ENCODE data around the gene MRPL17. TPM values are rescaled to one million over a fixed set of nuclear protein-coding genes. Genes with fewer than 3 reads are reported as not detected.
A peak's percentile ranks its signal among the peaks of the same experiment; 100 is the strongest.

Gene MRPL17
- total RNA-seq, 2 donors from 2014 or later: 57.6 to 72.6 TPM

DNA sequence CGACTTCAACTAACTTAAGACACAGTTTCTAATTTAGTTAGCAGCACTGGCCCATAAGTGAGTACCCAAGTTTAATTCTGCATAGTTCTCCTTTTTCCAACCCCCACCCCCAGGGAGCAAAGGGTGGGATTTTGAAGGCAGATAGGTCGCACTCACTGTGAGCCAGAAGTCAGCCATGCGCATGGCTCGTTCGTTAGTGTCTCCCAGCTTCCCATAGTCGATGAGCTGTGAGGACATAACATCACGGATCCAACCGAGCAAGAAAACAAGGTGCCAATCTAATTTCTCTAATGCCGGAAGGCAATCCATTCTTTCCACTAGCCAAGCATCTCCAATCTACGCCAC is 577 bp downstream of the MRPL17 start:
- no peak for DNase-seq
- peak overlapping the region; percentile 99 for H3K27ac Mint-ChIP-seq
- peaks cover 16% of the 10 kb centered on the region for H3K36me3 ChIP-seq (ENCODE audit: control insufficient read depth, insufficient read depth, low read length)
- peaks cover 6% of the 10 kb centered on the region for H3K9me3 Mint-ChIP-seq
- H3K4me1 ChIP-seq (ENCODE audit: control insufficient read depth, insufficient read depth, low read length): peaks cover 7% of the 10 kb centered on the region
- H3K4me3 ChIP-seq (ENCODE audit: low read length): peak overlapping the region; percentile 100
- peak overlapping the region; percentile 82 for H3K27ac ChIP-seq (ENCODE audit: low read depth, low read length)
- H3K27me3 ChIP-seq (ENCODE audit: control insufficient read depth, insufficient read depth, low read length, poor library complexity, severe bottlenecking): no peaks in the 10 kb centered on the region
- no peak for TF ChIP-seq CTCF (conservative IDR thresholded peaks at IDR 0.05)
- H3K4me1 Mint-ChIP-seq: peaks cover 20% of the 10 kb centered on the region
- peaks cover 8% of the 10 kb centered on the region for H3K27me3 Mint-ChIP-seq (ENCODE audit: insufficient read depth)
- H3K36me3 Mint-ChIP-seq (ENCODE audit: low read depth): peaks cover 18% of the 10 kb centered on the region
- 0 to 1% methylated on average over 5 to 10 of the region's 10 CpGs for WGBS, 2 experiments (ENCODE audit: insufficient coverage in 1 of 2, insufficient read length in 1 of 2)
- H3K4me3 Mint-ChIP-seq: peak overlapping the region; percentile 98
- no peaks in the 10 kb centered on the region for H3K9me3 ChIP-seq (ENCODE audit: control insufficient read depth, low read length)
- peak overlapping the region; percentile 93 for H3K9ac ChIP-seq (ENCODE audit: extremely low read depth, low read length, poor library complexity, severe bottlenecking)

GRCh38 chr11:6681949-6682348 is 1.2 kb downstream of the MRPL17 start:
- Mint-ChIP-seq H3K27ac (peak overlapping the region; percentile 99), H3K4me1 (peaks cover 20% of the 10 kb centered on the region), H3K36me3 (ENCODE audit: low read depth) (peaks cover 16% of the 10 kb centered on the region), H3K4me3 (peak overlapping the region; percentile 98), H3K9me3 (peaks cover 4% of the 10 kb centered on the region), H3K27me3 (ENCODE audit: insufficient read depth) (peaks cover 5% of the 10 kb centered on the region)
- H3K36me3 ChIP-seq (ENCODE audit: control insufficient read depth, insufficient read depth, low read length): peaks cover 16% of the 10 kb centered on the region
- H3K9me3 ChIP-seq (ENCODE audit: control insufficient read depth, low read length): no peaks in the 10 kb centered on the region
- H3K4me1 ChIP-seq (ENCODE audit: control insufficient read depth, insufficient read depth, low read length): peaks cover 7% of the 10 kb centered on the region
- H3K27ac ChIP-seq (ENCODE audit: low read depth, low read length): no peak overlapping the region
- no peaks in the 10 kb centered on the region for H3K27me3 ChIP-seq (ENCODE audit: control insufficient read depth, insufficient read depth, low read length, poor library complexity, severe bottlenecking)
- H3K9ac ChIP-seq (ENCODE audit: extremely low read depth, low read length, poor library complexity, severe bottlenecking): peak overlapping the region; percentile 93
- WGBS, 2 experiments (ENCODE audit: insufficient coverage in 1 of 2, insufficient read length in 1 of 2): 45 to 63% methylated on average over 2 to 5 of the region's 5 CpGs
- DNase-seq: no peak
- H3K4me3 ChIP-seq (ENCODE audit: low read length): peak overlapping the region; percentile 100
- no peak for TF ChIP-seq CTCF (conservative IDR thresholded peaks at IDR 0.05)

DNA sequence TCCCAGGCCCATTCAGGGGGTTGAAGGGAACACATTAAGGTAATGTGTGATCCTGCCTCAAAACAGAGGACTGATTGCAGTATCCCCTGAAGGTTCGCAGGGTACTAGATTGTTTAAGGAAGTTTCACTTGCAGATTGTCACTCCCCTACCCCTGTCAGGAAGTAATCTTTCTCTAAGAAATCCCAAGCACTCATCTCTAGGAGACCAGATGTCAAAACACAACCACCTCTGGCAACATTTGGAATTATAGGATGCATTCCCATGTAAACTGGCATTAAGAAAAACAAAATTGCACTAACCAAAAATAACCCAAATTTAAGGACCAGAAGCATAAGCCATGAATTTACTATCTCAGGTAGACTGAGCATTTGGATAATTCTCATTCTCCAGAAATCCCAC is 1.6 kb downstream of the MRPL17 start:
- peaks cover 7% of the 10 kb centered on the region for H3K4me1 ChIP-seq (ENCODE audit: control insufficient read depth, insufficient read depth, low read length)
- Mint-ChIP-seq H3K4me1 (peaks cover 20% of the 10 kb centered on the region), H3K27me3 (ENCODE audit: insufficient read depth) (peaks cover 6% of the 10 kb centered on the region), H3K36me3 (ENCODE audit: low read depth) (peaks cover 16% of the 10 kb centered on the region), H3K9me3 (no peaks in the 10 kb centered on the region), H3K27ac (no peak overlapping the region), H3K4me3 (peak overlapping the region; percentile 98)
- WGBS, 2 experiments (ENCODE audit: insufficient coverage in 1 of 2, insufficient read length in 1 of 2): 92% methylated on average over 1 of the region's 1 CpG; no CpG with 5 or more reads in 1 of the 2 experiments
- TF ChIP-seq CTCF (conservative IDR thresholded peaks at IDR 0.05): peak; percentile 41
- no peak for DNase-seq
- H3K27ac ChIP-seq (ENCODE audit: low read depth, low read length): no peak overlapping the region
- H3K9ac ChIP-seq (ENCODE audit: extremely low read depth, low read length, poor library complexity, severe bottlenecking): no peak overlapping the region
- peaks cover 16% of the 10 kb centered on the region for H3K36me3 ChIP-seq (ENCODE audit: control insufficient read depth, insufficient read depth, low read length)
- H3K4me3 ChIP-seq (ENCODE audit: low read length): peak overlapping the region; percentile 100
- no peaks in the 10 kb centered on the region for H3K27me3 ChIP-seq (ENCODE audit: control insufficient read depth, insufficient read depth, low read length, poor library complexity, severe bottlenecking)
- no peaks in the 10 kb centered on the region for H3K9me3 ChIP-seq (ENCODE audit: control insufficient read depth, low read length)

Data from endodermal cell (in vitro differentiated cells).